Cardiac muscle cell (in vitro differentiated cells and primary cell): ENCODE measurements around the gene TMEM108. TPM values are rescaled to one million over a fixed set of nuclear protein-coding genes. Genes with fewer than 3 reads are reported as not detected.
A peak's percentile ranks its signal among the peaks of the same experiment; 100 is the strongest.

Experiments used
- DNase-seq, 2 donors: peaks; one replicate each; pipeline versions ENCODE4 v3.0.0 to v3.0.0-alpha.2; 2010 to 2017; ENCODE audit warnings: low read depth in 1 of 2, low spot score in 1 of 2
- H3K27ac ChIP-seq: fragments of 200-600 bp; sonication (generic); 2 replicates; pipeline ENCODE4 v1.5.1; 2016
- H3K27me3 ChIP-seq: fragments of 200-600 bp; sonication (generic); 2 replicates; pipeline ENCODE4 v1.6.0; 2016; ENCODE audit warnings: control low read depth
- H3K36me3 ChIP-seq: fragments of 200-600 bp; sonication (generic); 2 replicates; pipeline ENCODE4 v1.5.1; 2016; ENCODE audit warnings: control low read depth
- H3K4me1 ChIP-seq: fragments of 200-600 bp; sonication (generic); 2 replicates; pipeline ENCODE4 v1.8.1; 2017; ENCODE audit warnings: low read depth, mild to moderate bottlenecking, mixed run types
- H3K4me3 ChIP-seq: fragments of 200-600 bp; sonication (generic); 2 replicates; pipeline ENCODE4 v1.5.1; 2016; ENCODE audit warnings: mild to moderate bottlenecking
- H3K9me3 ChIP-seq: fragments of 200-600 bp; sonication (generic); 2 replicates; pipeline ENCODE4 v1.5.1; 2017; ENCODE audit warnings: low read depth, mild to moderate bottlenecking, control low read depth
- polyA plus RNA-seq: library from polyadenylated mRNA; unstranded; fragments of >200 nt; fragmentation: Nextera tagmentation; extraction: Ambion mirVana; gene quantifications from 2 replicates; pipeline ENCODE4 v1.2.1, GENCODE V29; 2016
- total RNA-seq: library from RNA; depleted of rRNA; stranded (reverse); fragments of >200 nt; gene quantifications from 2 replicates; pipeline ENCODE4 v1.2.3, GENCODE V29; 2016
- TF ChIP-seq, protein P1 (sequence below): IDR thresholded peaks from 2 replicates; pipeline ENCODE4 v1.5.1; 2012; ENCODE audit warnings: low read depth, mild to moderate bottlenecking, low read length

The TMEM108 gene
- total and polyA plus RNA-seq, 2 experiments from 2014 or later, result 1.0 to 1.6 TPM

DNA sequence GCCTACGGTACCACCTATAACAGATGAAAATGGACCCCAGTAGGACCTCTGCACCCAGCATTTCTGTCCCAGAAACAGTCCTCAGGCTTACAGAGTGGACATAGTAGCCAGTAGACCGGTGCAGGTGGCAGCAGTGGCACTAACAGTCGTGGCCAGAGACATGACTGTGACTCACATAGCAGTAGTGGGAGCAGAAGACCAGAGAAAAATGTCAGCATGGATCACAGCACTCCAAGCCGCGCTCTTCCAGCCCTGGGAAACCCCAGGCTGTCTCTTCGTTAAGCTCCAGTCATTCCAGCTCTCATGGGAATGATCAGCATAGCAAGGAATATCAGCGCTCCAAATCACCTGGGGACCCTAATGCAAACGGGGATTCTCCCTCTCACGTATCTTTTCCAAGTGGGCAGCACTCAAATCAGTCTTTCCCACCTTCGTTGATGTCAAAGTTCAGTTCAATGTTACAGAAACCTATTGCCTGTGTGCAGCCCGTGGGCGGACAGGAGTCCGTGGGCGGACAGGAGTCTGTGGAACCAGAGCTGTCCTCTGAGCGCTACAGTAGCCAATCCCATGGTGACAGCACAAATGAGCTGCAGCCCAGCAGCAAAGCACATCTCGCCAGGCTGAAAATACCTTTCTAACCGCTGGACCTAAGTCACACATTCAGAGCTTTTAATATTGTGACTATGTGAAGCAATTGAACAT lies 372.2 kb downstream of the TMEM108 start:
- TF ChIP-seq, protein P1, sequence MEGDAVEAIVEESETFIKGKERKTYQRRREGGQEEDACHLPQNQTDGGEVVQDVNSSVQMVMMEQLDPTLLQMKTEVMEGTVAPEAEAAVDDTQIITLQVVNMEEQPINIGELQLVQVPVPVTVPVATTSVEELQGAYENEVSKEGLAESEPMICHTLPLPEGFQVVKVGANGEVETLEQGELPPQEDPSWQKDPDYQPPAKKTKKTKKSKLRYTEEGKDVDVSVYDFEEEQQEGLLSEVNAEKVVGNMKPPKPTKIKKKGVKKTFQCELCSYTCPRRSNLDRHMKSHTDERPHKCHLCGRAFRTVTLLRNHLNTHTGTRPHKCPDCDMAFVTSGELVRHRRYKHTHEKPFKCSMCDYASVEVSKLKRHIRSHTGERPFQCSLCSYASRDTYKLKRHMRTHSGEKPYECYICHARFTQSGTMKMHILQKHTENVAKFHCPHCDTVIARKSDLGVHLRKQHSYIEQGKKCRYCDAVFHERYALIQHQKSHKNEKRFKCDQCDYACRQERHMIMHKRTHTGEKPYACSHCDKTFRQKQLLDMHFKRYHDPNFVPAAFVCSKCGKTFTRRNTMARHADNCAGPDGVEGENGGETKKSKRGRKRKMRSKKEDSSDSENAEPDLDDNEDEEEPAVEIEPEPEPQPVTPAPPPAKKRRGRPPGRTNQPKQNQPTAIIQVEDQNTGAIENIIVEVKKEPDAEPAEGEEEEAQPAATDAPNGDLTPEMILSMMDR, result no peak
- H3K36me3 ChIP-seq, result no peaks in the 10 kb centered on the region
- H3K4me1 ChIP-seq, result no peaks in the 10 kb centered on the region
- no peaks in the 10 kb centered on the region for H3K9me3 ChIP-seq
- H3K27ac ChIP-seq, result no peak overlapping the region
- DNase-seq, result peak in 1 of 2 donors; percentile 16
- peaks cover 3% of the 10 kb centered on the region for H3K27me3 ChIP-seq
- H3K4me3 ChIP-seq, result no peak overlapping the region

DNA sequence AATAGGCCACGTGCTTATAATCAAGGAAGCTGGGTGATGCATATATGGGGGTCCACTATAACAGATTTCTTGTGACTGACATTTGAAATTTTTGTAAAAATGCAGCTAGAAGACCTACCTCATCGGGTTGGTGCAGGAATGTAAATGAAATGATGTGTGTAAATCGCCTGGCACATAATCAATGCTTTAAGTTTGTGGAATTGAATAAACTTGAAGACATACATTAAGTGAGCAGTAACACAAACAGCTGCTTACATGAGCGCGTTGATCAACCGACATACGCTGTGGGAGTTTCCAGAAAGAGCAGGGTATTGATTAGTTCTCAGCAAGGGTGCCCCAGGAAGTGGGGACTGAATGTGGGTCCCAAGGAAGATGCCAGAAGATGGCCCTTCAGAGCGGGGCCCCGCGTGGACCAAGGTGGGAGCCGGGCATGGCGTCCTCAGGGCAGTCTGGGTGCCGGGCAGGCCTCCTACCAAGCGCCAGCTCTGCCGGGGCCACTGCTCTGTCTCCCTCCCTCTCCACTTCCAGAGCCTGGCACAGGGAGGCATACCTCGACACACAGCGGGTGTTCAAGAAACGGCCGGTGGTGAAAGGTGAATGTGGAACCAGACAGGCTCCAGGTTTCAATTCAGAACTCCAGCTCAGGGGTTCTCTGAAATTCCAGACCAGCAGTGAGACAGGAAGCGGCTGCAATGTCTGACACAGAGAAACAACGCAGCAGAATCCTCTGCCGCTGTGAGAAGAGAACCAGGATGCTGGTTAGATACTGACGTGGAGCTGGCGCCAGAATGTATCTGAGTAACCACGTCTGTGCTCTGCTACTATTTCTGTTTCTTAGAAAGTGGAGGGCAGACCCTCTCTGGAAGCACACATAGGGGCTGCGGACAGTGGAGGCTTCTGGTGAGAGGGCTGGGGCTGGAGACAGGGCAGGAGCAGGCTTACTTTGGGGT lies 374.3 kb downstream of the TMEM108 start:
- H3K4me3 ChIP-seq, result no peak overlapping the region
- no peaks in the 10 kb centered on the region for H3K9me3 ChIP-seq
- TF ChIP-seq, protein P1, result no peak
- DNase-seq, result peak in 1 of 2 donors; percentile 74
- H3K36me3 ChIP-seq, result no peaks in the 10 kb centered on the region
- H3K4me1 ChIP-seq, result no peaks in the 10 kb centered on the region
- H3K27ac ChIP-seq, result no peak overlapping the region
- peaks cover 3% of the 10 kb centered on the region for H3K27me3 ChIP-seq

GRCh38 chr3:133413161-133414020 lies 375.2 kb downstream of the TMEM108 start:
- no peak overlapping the region for H3K4me3 ChIP-seq
- peaks cover 3% of the 10 kb centered on the region for H3K27me3 ChIP-seq
- H3K4me1 ChIP-seq, result no peaks in the 10 kb centered on the region
- peak; percentile 29 to 51 for DNase-seq
- TF ChIP-seq, protein P1, result no peak
- H3K36me3 ChIP-seq, result no peaks in the 10 kb centered on the region
- no peak overlapping the region for H3K27ac ChIP-seq
- no peaks in the 10 kb centered on the region for H3K9me3 ChIP-seq

DNA sequence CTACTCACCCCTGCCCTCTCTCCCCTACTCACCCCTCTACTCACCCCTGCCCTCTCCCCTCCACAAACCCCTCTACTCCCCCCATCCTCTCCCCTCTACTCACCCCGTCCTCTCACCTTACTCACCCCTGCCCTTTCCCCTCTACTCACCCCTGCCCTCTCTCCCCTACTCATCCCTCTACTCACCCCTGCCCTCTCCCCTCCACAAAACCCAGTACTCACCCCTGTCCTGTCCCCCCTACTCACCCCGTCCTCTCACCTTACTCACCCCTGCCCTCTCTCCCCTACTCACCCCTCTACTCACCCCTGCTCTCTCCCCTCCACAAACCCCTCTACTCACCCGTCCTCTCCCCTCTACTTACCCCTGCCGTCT lies 375.8 kb downstream of the TMEM108 start:
- TF ChIP-seq, protein P1, result no peak
- Histone ChIP-seq H3K36me3 (no peaks in the 10 kb centered on the region), H3K27ac (no peak overlapping the region), H3K9me3 (no peaks in the 10 kb centered on the region), H3K4me3 (no peak overlapping the region), H3K4me1 (no peaks in the 10 kb centered on the region), H3K27me3 (peaks cover 3% of the 10 kb centered on the region)
- DNase-seq, result no peak

- Histone ChIP-seq H3K27me3 (no peaks in the 10 kb centered on the region), H3K4me3 (no peak overlapping the region)
- TF ChIP-seq, protein P1, result no peak
Measured at GRCh38 chr3:133418361-133418760, 380.2 kb downstream of the TMEM108 start.

More at GRCh38 chr3:133418361-133418760, 380.2 kb downstream of the TMEM108 start:
- Histone ChIP-seq H3K4me1 (no peaks in the 10 kb centered on the region), H3K36me3 (no peaks in the 10 kb centered on the region), H3K27ac (no peak overlapping the region), H3K9me3 (no peaks in the 10 kb centered on the region)
- no peak for DNase-seq
